SK-N-SH (cell line): ENCODE data around the gene MARCHF3. TPM values are rescaled to one million over a fixed set of nuclear protein-coding genes. Genes with fewer than 3 reads are reported as not detected.

ENCODE experiments used
- CTCF ChIA-PET: fragments of 300-600, 350-600 bp; formaldehyde crosslinking; extraction: SDS; loops from one replicate; lab custom pipeline; 2021; lab: Yijun Ruan, JAX
- POLR2A ChIA-PET: fragments of 350-600 bp; sonication (Branson Sonifier 250); formaldehyde crosslinking; extraction: SDS; loops from one replicate; lab custom pipeline; 2020; ENCODE audit warnings: antibody characterized with exemption, inconsistent platforms; lab: Yijun Ruan, JAX
- DNase-seq: peaks from one replicate; pipeline ENCODE4 v3.0.0; 2012
- H2AFZ ChIP-seq: fragments of 200-600 bp; sonication (generic); 2 replicates; pipeline ENCODE4 v1.8.1; 2016; ENCODE audit warnings: antibody characterized with exemption, mild to moderate bottlenecking, low read depth
- H3F3A ChIP-seq: fragments of 200-600 bp; sonication (generic); replicated peaks from 2 replicates; pipeline ENCODE3; 2016; ENCODE audit warnings: antibody characterized with exemption, mild to moderate bottlenecking; ENCODE audit not compliant: insufficient read depth
- H3K27ac ChIP-seq, 2 experiments: fragments of 200-500 bp in 1 of 2; fragments of 200-600 bp in 1 of 2; sonication (Bioruptor generic) in 1 of 2; sonication (generic), shearing (Covaris generic) in 1 of 2; 2 replicates each; pipeline versions ENCODE4 v1.5.1 to v1.6.1; 2014 to 2016; ENCODE audit warnings: low read depth in 2 of 2, inconsistent platforms in 1 of 2, low read length in 1 of 2, mild to moderate bottlenecking in 1 of 2, mixed read lengths in 1 of 2
- H3K27me3 ChIP-seq: fragments of 200-600 bp; sonication (generic), shearing (Covaris generic); 2 replicates; pipeline ENCODE4 v1.6.1; 2016; ENCODE audit warnings: mixed run types; ENCODE audit not compliant: insufficient read depth
- H3K36me3 ChIP-seq, 2 experiments: fragments of 200-500 bp in 1 of 2; fragments of 200-600 bp in 1 of 2; sonication (Bioruptor generic) in 1 of 2; sonication (generic) in 1 of 2; replicated peaks in 1 of 2; 2 replicates each; pipeline versions ENCODE3 to v1.5.1; 2014 to 2016; ENCODE audit warnings: low read length in 1 of 2, mild to moderate bottlenecking in 1 of 2; ENCODE audit not compliant: insufficient read depth in 2 of 2, control insufficient read depth in 1 of 2
- H3K4me1 ChIP-seq, 2 experiments: fragments of 200-500 bp in 1 of 2; fragments of 200-600 bp in 1 of 2; sonication (Bioruptor generic) in 1 of 2; sonication (generic), shearing (Covaris generic) in 1 of 2; 2 replicates each; pipeline versions ENCODE4 v1.5.1 to v1.6.1; 2014 to 2016; ENCODE audit warnings: low read depth in 1 of 2, low read length in 1 of 2, mixed run types in 1 of 2; ENCODE audit not compliant: insufficient read depth in 2 of 2, control insufficient read depth in 1 of 2
- H3K4me2 ChIP-seq: fragments of 200-600 bp; sonication (generic), shearing (Covaris generic); 2 replicates; pipeline ENCODE4 v1.6.1; 2017; ENCODE audit warnings: mixed run types
- H3K4me3 ChIP-seq, 2 experiments: fragments of 200-500 bp in 1 of 2; fragments of 200-600 bp in 1 of 2; sonication (Bioruptor generic) in 1 of 2; sonication (generic), shearing (Covaris generic) in 1 of 2; 2 replicates each; pipeline versions ENCODE4 v1.5.1 to v1.8.1; 2014 to 2016; ENCODE audit warnings: low read depth in 2 of 2, inconsistent platforms in 1 of 2, low read length in 1 of 2, mild to moderate bottlenecking in 1 of 2, mixed read lengths in 1 of 2, moderate library complexity in 1 of 2
- H3K79me2 ChIP-seq: fragments of 200-600 bp; sonication (generic); 2 replicates; pipeline ENCODE4 v1.8.1; 2017; ENCODE audit warnings: mild to moderate bottlenecking; ENCODE audit not compliant: insufficient read depth
- H3K9ac ChIP-seq: fragments of 200-600 bp; sonication (generic); 2 replicates; pipeline ENCODE4 v1.6.1; 2017; ENCODE audit warnings: mixed run types
- H3K9me2 ChIP-seq: fragments of 200-600 bp; sonication (generic); 2 replicates; pipeline ENCODE4 v1.6.1; 2017; ENCODE audit warnings: mixed run types
- H3K9me3 ChIP-seq: fragments of 200-600 bp; sonication (generic); 2 replicates; pipeline ENCODE4 v1.6.1; 2017; ENCODE audit warnings: mixed run types, mild to moderate bottlenecking, moderate library complexity
- H4K20me1 ChIP-seq: fragments of 200-600 bp; sonication (generic); 2 replicates; pipeline ENCODE4 v1.6.1; 2017; ENCODE audit warnings: mild to moderate bottlenecking, mixed run types; ENCODE audit not compliant: insufficient read depth
- FOXJ3 ChIP-seq: sonication (generic); formaldehyde crosslinking; IDR thresholded peaks from 2 replicates; pipeline ENCODE4 v1.5.1; 2020; ENCODE audit warnings: mild to moderate bottlenecking, missing genetic modification reagents
- GABPA ChIP-seq: IDR thresholded peaks from 2 replicates; pipeline ENCODE4 v1.4.0; 2012; ENCODE audit warnings: low read depth, mild to moderate bottlenecking
- GATA2 ChIP-seq: sonication (generic); formaldehyde crosslinking; IDR thresholded peaks from 2 replicates; pipeline ENCODE4 v1.5.0; 2020; ENCODE audit warnings: mild to moderate bottlenecking, missing genetic modification reagents
- NRF1 ChIP-seq: IDR thresholded peaks from 2 replicates; pipeline ENCODE4 v1.6.1; 2012; ENCODE audit warnings: low read depth, mild to moderate bottlenecking, low read length
- REST ChIP-seq: IDR thresholded peaks from 2 replicates; pipeline ENCODE4 v1.6.1; 2012; ENCODE audit warnings: mild to moderate bottlenecking, low read depth, low read length, moderate library complexity
- RFX5 ChIP-seq: IDR thresholded peaks from 2 replicates; pipeline ENCODE4 v1.6.1; 2012; ENCODE audit warnings: mild to moderate bottlenecking, improper control_type of control experiment, low read length
- USF2 ChIP-seq: fragments of 150-350 bp; IDR thresholded peaks from 2 replicates; pipeline ENCODE4 v1.6.1; 2017; ENCODE audit warnings: antibody characterized with exemption, low read length, low read depth, borderline replicate concordance
- YY1 ChIP-seq: IDR thresholded peaks from 2 replicates; pipeline ENCODE4 v1.4.0; 2012; ENCODE audit warnings: low read depth, mild to moderate bottlenecking
- WGBS: methylation state at CpG from one replicate; pipeline ENCODE4 v1.1.6; 2017; ENCODE audit warnings: low lambda C conversion rate; 5-methylcytosine and 5-hydroxymethylcytosine counted together
- polyA plus RNA-seq, 3 experiments: library from polyadenylated mRNA; depleted of rRNA; stranded (reverse); fragments of >200 nt; gene quantifications; 2 replicates each; pipeline ENCODE4 v1.2.3, GENCODE V29; 2012

MARCHF3 gene
- polyA plus RNA-seq, 1 of the 3 experiments (the other 2 are of a cell fraction): 21.5 TPM

DNA sequence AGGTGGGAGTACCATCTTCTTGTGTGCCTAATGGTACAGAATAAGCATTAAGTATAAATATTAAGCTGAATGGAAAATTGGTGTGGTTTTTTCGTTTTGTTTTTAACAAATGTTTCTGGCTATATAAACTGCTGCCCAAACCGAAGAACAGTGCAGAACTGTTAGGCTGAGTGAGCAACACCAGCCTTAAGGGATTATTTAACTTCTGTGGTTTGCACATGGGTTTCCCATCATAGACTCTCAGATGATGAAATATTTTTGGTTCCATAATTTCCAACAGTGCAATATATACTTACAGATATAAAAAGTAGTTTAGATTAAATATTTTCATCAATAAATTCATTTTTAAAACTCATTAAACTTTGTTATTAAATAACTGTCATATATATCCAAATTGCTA, 26.5 kb upstream of the MARCHF3 start:
- no peak for TF ChIP-seq GABPA
- no peak for TF ChIP-seq REST
- TF ChIP-seq RFX5: no peak
- no peak for TF ChIP-seq NRF1
- Histone ChIP-seq H3K9me2 (no peaks in the 10 kb centered on the region), H3K4me1 (no peaks in the 10 kb centered on the region), H3K9me3 (no peaks in the 10 kb centered on the region), H3K9ac (no peak overlapping the region), H3K27ac (no peak overlapping the region), H4K20me1 (no peaks in the 10 kb centered on the region), H3K4me3 (no peak overlapping the region), H3K4me2 (no peak overlapping the region), H3K27me3 (no peaks in the 10 kb centered on the region), H3K79me2 (no peaks in the 10 kb centered on the region), H3K36me3 (peaks cover 3 to 10% of the 10 kb centered on the region in 2 experiments), H2AFZ (no peak overlapping the region), H3F3A (no peaks in the 10 kb centered on the region)
- POLR2A ChIA-PET: no interaction called here
- WGBS: 66% methylated on average over 2 of the region's 2 CpGs
- CTCF ChIA-PET: no interaction called here
- DNase-seq: no peak

- ChIA-PET CTCF (no interaction called here), POLR2A (no interaction called here)
Observed at GRCh38 chr5:127055880-127056653, 25.7 kb upstream of the MARCHF3 start.

More at GRCh38 chr5:127055880-127056653, 25.7 kb upstream of the MARCHF3 start:
- no peak overlapping the region for H3K4me3 ChIP-seq
- 78% methylated on average over 3 of the region's 3 CpGs for WGBS
- H3K9ac ChIP-seq: no peak overlapping the region
- H3K4me2 ChIP-seq: no peak overlapping the region
- H3K79me2 ChIP-seq: no peaks in the 10 kb centered on the region
- H3K27ac ChIP-seq: no peak overlapping the region
- TF ChIP-seq GATA2: no peak
- no peak for TF ChIP-seq REST
- no peak for TF ChIP-seq FOXJ3
- no peak for TF ChIP-seq YY1
- no peak for TF ChIP-seq USF2
- no peak for TF ChIP-seq GABPA
- TF ChIP-seq, all 33 proteins: peak for 0
- Histone ChIP-seq H2AFZ (no peak overlapping the region), H3K36me3 (peaks cover 3 to 10% of the 10 kb centered on the region in 2 experiments), H3K9me3 (no peaks in the 10 kb centered on the region), H4K20me1 (no peaks in the 10 kb centered on the region), H3K4me1 (no peaks in the 10 kb centered on the region), H3K27me3 (no peaks in the 10 kb centered on the region), H3F3A (no peaks in the 10 kb centered on the region), H3K9me2 (no peaks in the 10 kb centered on the region)
- no peak for DNase-seq
